OCI-M1 (cell line): Measurements from ENCODE around the gene MICAL1.

Experiments
- DNase-seq: peaks from one replicate; lab custom pipeline; 2025; lab: John Stamatoyannopoulos, UW

MICAL1 gene

DNA sequence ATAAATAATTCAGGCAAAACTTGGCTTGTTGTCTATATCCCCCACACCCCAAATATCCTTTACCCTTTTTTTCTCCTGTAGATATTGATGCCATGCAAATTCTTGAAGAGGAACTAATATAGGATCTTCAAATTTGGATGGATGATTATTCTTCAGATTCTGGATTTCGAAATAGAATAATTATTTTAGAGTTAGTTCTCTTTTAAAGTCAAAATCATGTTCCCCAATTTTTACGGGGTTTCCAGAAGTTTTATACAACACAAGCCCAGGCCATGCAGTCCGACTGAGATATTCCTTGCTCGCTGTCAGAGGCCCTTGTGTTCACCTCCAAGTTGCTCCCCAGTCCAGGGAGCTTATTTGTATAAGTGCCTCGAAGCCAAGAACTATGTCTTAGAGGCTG is 19.5 kb downstream of the MICAL1 start:
- DNase-seq = no peak

DNA sequence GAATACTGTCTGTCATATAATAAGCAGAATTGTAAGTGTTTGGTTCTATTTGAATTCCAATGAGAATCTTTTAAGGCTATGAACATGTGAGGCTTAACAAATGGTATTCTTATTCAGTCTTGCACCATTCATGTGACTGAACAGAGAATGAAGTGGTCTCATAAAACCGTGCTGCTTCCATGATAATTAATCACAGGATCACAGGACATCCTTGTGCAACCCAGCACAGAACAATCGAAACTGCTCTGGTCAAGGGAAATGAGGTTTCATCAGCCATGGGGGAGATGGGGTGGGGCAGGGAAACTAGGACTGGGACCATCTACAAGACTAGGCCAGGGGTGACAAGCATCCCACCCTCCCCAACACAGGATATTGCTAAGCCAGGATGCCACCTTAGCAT is 21.1 kb downstream of the MICAL1 start:
- no peak for DNase-seq

DNA sequence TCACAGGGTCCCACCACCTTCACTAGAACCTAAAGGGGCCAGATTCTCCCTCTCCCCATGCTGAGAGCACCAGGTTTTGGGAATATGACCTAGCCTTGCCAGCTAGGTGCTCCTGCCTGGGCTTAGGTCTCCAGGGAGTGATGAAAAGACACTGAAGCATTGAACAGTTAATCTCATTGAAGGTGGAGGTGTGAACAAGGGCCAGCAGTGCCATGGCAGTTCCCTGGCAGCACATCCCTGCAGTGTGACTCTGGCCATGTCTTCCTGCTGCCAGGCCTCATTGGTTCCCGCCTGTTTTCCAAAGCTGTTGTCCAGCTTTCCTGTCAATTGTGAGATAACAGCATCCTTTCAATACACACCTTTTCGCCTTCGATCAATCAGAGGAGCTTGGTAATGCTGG is 26.1 kb downstream of the MICAL1 start:
- DNase-seq = no peak

DNA sequence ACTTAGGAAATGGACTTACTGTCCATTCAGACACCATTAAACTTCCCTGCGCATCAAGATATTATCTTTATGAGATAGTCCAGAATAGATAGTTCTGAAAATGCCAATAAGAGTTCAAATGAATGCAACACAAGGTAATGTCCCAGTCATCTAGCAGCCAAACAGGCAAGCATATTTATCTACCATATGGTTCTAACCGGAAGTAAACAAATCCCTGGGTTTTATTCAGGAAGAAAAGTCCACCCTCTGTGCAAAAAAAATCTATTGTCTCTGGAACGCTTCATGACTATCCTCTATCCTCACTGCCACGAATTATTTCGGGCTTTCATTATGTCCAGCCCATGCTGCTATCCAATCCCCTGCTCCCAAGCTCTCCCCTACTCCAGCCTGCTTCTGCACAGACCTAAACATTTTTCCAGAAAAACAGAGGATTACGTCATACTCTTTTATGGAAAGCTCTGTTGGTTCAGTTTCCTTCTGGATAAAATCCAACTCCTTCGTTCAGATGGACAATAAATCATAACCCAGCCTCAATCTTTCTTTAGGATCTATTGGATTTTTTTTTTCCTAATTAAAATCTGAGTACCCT is 26.6 kb downstream of the MICAL1 start:
- DNase-seq = no peak

DNA sequence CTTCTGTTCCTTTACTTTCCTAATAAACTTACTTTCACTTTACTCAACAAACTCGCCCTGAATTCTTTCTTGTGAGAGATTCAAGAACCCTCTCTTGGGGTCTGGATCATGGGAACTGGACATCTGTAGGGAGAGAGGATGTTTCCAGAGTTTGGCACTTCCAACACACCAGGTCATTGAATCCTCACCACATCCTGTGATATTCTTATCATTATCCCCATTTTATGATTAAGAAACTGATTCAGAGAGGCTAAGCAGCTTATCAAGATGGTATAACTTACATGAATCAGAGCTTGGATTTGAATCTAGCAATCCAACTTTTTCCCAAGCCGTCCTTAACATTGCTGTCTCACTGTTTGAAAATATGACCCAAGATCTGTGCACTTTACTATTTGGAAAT is 30.6 kb downstream of the MICAL1 start:
- DNase-seq = no peak

DNA sequence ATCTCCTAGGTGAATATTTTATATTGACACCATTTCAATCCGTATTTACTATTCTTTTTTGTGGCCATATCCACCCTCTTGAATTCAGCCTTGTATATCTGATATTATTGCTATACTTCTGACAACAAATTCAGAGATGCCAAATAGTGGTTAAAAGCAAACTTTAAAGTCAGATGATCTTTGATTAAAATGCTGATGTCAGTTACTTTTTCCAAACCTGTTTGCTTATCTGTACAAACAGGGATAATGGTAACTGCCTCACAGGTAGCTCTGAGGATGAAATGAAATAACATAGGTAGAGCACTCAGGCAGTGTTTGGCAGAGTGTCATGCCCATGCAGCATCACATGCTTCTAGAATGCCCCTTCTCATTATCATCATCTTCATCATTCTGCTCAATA is 34.4 kb downstream of the MICAL1 start:
- DNase-seq = no peak

DNA sequence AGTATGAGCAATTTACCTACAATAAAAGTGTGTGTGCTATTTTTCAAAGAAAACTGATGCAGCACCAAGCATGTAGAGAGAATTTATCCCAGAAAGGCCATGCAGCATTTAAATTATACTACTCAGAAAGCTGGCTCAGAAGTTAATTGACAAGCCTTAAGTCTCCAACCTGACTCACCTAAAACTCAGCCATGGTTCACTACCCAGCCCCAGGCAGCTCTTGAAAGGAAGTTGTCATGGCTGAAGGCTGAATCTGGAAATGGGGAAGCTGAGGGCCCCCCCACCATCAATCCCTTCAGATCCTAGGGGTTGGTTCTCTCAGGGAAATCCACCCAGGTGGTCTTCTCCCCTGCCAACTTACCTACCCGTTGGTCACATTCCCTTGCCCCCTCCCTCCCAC is 34.8 kb downstream of the MICAL1 start:
- DNase-seq = no peak

DNA sequence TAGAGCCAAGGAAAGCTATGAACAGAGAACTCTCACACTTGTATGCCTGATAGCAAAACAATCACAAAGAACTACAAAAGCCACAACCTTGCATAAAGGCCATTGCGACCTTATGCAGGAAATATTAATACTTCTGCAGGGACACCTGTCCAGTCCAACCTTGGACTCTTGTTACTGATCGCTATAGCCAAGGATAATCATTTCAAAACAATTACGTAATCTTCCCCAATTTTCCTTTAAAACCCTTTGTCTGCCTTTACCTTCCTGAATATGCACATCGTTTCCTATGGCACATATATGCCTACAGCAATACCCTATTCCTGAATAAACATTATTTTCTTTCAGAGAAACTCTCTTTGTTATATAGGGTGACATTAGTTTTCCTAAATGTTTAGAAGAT is 37.9 kb downstream of the MICAL1 start:
- DNase-seq = no peak

DNA sequence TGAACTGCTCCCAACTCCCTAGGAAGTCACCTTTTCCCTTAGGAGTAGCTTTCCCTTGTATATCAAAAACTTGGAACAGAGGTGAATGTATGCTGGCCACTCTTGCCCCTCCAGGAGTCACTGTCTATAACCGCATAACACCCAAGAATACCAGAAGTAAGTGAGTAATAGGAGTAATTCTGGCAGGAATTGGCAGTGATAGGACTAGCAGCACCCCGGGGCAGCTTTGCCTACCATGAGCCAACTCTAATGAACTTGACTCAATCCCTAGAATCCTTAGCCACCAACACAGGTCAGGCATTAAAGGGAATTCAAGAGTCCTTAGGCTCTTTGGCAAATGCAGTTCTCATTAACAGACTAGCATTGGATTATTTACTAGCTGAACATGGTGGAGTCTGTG is 44.5 kb downstream of the MICAL1 start:
- DNase-seq = no peak

DNA sequence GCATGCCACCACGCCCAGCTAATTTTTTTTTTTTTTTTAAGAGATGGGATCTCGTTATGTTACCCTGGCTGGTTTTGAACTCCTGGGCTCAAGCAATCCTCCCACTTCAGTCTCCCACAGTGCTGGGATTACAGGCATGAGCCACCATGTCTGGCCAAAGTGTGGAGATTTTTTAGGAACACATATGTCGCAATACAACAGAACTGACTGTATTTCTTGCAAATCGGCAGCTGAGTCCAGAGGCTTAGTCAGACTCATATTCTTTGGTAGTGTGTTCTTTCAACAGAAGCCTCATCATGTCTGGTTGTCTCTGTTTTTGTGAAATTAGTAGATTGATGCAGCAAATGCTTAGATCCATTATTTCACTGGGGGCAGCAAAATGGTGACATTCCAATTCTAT is 49.4 kb downstream of the MICAL1 start:
- no peak for DNase-seq

DNA sequence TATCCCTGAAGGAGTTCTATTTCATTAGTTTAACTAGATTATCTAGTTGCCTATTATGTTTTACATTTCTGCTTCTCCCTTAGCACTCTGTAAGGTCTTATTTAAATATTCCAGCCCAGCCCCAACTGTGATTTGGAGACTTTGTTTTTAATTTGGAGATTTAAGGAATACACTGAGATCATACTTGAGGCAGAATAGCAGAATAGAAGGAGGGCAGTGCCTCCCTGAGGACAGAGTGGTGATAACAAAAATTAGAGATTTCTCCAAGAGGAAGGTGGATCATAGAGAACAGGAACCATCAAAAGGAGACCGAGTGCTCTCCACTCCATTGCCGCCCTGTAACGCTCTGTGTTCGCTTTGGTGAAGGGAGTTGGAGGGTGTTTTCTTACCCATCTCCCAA is 58.6 kb downstream of the MICAL1 start:
- DNase-seq = peak; percentile 81

DNA sequence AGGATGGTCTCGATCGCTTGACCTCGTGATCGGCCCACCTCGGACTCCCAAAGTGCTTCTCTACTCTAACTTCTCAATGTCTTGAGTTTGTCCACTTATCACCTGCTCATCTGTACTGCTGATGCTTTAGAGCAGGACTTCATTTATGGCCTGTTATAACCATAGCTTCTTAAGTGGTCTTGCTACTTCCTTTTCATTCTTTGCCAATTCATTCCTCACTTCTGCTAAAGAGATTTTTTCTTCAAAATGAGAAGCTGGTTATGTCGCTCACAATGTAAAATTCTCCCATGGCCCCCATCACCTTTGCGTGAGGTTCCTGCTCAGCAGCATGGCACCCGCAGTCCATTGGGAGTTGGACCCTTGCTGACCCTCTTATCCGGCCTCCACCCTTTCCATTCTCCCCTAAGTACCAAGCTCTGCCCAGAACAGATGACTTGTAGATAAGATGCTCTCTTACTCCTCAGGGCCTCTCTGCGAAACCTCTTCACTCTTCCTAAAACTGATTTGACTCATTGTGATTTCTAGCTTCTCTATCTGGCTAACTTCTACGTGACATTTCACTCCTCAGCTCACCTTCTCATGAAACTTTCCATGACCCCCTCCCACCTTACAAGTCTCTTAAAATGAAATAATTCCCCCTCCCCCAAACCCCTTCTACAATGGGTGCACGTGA is 59.4 kb downstream of the MICAL1 start:
- no peak for DNase-seq
